ENCODE data around the gene HCFC1R1.

DNA sequence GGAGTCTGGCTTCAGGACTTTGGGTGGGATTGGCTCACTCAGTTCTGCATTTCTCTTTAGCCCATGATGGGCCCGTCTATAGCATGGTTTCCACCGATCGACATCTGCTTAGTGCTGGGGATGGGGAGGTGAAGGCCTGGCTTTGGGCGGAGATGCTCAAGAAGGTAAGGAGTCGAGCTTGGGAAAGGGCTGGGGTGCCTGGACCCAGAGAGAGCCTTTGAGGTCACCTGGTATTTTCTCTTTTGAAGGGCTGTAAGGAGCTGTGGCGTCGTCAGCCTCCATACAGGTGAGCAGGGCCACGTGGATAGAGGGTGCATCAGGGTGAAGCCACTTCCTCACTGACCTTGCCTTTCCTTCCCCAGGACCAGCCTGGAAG lies 2.2 kb upstream of the HCFC1R1 start:
- TF ChIP-seq, protein P1, sequence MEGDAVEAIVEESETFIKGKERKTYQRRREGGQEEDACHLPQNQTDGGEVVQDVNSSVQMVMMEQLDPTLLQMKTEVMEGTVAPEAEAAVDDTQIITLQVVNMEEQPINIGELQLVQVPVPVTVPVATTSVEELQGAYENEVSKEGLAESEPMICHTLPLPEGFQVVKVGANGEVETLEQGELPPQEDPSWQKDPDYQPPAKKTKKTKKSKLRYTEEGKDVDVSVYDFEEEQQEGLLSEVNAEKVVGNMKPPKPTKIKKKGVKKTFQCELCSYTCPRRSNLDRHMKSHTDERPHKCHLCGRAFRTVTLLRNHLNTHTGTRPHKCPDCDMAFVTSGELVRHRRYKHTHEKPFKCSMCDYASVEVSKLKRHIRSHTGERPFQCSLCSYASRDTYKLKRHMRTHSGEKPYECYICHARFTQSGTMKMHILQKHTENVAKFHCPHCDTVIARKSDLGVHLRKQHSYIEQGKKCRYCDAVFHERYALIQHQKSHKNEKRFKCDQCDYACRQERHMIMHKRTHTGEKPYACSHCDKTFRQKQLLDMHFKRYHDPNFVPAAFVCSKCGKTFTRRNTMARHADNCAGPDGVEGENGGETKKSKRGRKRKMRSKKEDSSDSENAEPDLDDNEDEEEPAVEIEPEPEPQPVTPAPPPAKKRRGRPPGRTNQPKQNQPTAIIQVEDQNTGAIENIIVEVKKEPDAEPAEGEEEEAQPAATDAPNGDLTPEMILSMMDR (IDR thresholded peaks at IDR 0.05; ENCODE audit: poor library complexity): no peak
- TF ChIP-seq EZH2phosphoT487 (IDR thresholded peaks at IDR 0.05; ENCODE audit: low read depth, severe bottlenecking, unreplicated experiment): no peak

Measured in hepatocyte (in vitro differentiated cells).